ENCODE data around the gene QRFP.
A peak's percentile ranks its signal among the peaks of the same experiment; 100 is the strongest.

Gene QRFP

GRCh38 chr9:130871395-130872062 lies 25.1 kb downstream of the QRFP start:
- TF ChIP-seq TCF12 (IDR thresholded peaks at IDR 0.05; ENCODE audit: low read depth) = no peak
- TF ChIP-seq CEBPB (IDR thresholded peaks at IDR 0.05) = no peak
- no peak for TF ChIP-seq MAX (IDR thresholded peaks at IDR 0.05)
- no peak for TF ChIP-seq TEAD4 (IDR thresholded peaks at IDR 0.05)
- no peak for TF ChIP-seq EGR1 (IDR thresholded peaks at IDR 0.05)
- TF ChIP-seq ZBTB7A (IDR thresholded peaks at IDR 0.05; ENCODE audit: low read depth) = no peak
- no peak for TF ChIP-seq YY1 (IDR thresholded peaks at IDR 0.05; ENCODE audit: low read depth)
- TF ChIP-seq CREB1 (IDR thresholded peaks at IDR 0.05; ENCODE audit: low read depth) = no peak
- no peak for TF ChIP-seq RAD21 (IDR thresholded peaks at IDR 0.05; ENCODE audit: low read depth)

GRCh38 chr9:130870491-130871381 lies 25.9 kb downstream of the QRFP start:
- TF ChIP-seq TCF12 (IDR thresholded peaks at IDR 0.05; ENCODE audit: low read depth) (peak; percentile 25; the same call in 1 of the 2 replicates), EGR1 (IDR thresholded peaks at IDR 0.05) (no peak), CREB1 (IDR thresholded peaks at IDR 0.05; ENCODE audit: low read depth) (no peak), FOXM1 (IDR thresholded peaks at IDR 0.05; ENCODE audit: borderline replicate concordance, low read depth) (no peak), TEAD4 (IDR thresholded peaks at IDR 0.05) (peak; percentile 9; the same call in 1 of the 2 replicates), EP300 (IDR thresholded peaks at IDR 0.05; ENCODE audit: borderline replicate concordance) (no peak; the same call in 1 of the 2 replicates), YY1 (IDR thresholded peaks at IDR 0.05; ENCODE audit: low read depth) (no peak), MAX (IDR thresholded peaks at IDR 0.05) (peak; percentile 30; the same call in 1 of the 2 replicates), NFIC (IDR thresholded peaks at IDR 0.05) (peak; percentile 66), USF1 (IDR thresholded peaks at IDR 0.05) (no peak)

DNA sequence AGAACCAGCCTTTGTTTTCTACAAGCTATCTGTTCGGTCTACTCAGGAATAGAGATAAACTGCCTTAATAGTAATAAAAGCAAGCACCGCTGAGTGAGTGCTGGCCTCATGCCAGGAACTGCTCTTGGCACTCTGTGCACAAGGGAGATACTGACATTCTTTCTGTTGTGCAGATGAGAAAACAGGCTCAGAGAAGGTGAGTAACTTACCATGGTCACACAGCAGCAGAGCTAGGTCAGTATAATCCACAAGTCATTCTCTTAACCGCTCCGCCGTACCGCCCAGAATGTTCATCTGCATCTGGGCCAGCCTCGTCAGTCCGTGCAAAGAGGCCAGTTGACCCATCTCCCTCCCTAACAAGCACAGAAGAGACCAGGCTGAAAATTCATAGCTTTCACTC lies 27.4 kb downstream of the QRFP start:
- TF ChIP-seq MAX (IDR thresholded peaks at IDR 0.05) = no peak
- TF ChIP-seq EGR1 (IDR thresholded peaks at IDR 0.05) = no peak
- no peak for TF ChIP-seq CREB1 (IDR thresholded peaks at IDR 0.05; ENCODE audit: low read depth)
- TF ChIP-seq REST (IDR thresholded peaks at IDR 0.05; ENCODE audit: low read depth) = no peak
- TF ChIP-seq FOXM1 (IDR thresholded peaks at IDR 0.05; ENCODE audit: borderline replicate concordance, low read depth) = no peak
- TF ChIP-seq TEAD4 (IDR thresholded peaks at IDR 0.05) = no peak
- peak; percentile 59 for TF ChIP-seq NFIC (IDR thresholded peaks at IDR 0.05)

GRCh38 chr9:130868230-130868629 lies 28.4 kb downstream of the QRFP start:
- no peak for TF ChIP-seq RAD21 (IDR thresholded peaks at IDR 0.05; ENCODE audit: low read depth)
- TF ChIP-seq USF1 (IDR thresholded peaks at IDR 0.05) = no peak
- TF ChIP-seq FOXM1 (IDR thresholded peaks at IDR 0.05; ENCODE audit: borderline replicate concordance, low read depth) = no peak
- TF ChIP-seq REST (IDR thresholded peaks at IDR 0.05; ENCODE audit: low read depth) = no peak
- TF ChIP-seq CEBPB (IDR thresholded peaks at IDR 0.05) = no peak
- no peak for TF ChIP-seq ZBTB7A (IDR thresholded peaks at IDR 0.05; ENCODE audit: low read depth)
- no peak for TF ChIP-seq TAF1 (IDR thresholded peaks at IDR 0.05; ENCODE audit: low read depth)
- no peak for TF ChIP-seq MAX (IDR thresholded peaks at IDR 0.05)
- TF ChIP-seq EP300 (IDR thresholded peaks at IDR 0.05; ENCODE audit: borderline replicate concordance) = no peak
- TF ChIP-seq TEAD4 (IDR thresholded peaks at IDR 0.05) = no peak
- no peak for TF ChIP-seq YY1 (IDR thresholded peaks at IDR 0.05; ENCODE audit: low read depth)
- TF ChIP-seq EGR1 (IDR thresholded peaks at IDR 0.05) = no peak
- no peak for TF ChIP-seq CREB1 (IDR thresholded peaks at IDR 0.05; ENCODE audit: low read depth)
- TF ChIP-seq TCF12 (IDR thresholded peaks at IDR 0.05; ENCODE audit: low read depth) = no peak
- no peak for TF ChIP-seq NFIC (IDR thresholded peaks at IDR 0.05)

GRCh38 chr9:130867556-130867955 lies 29.1 kb downstream of the QRFP start:
- TF ChIP-seq MAX (IDR thresholded peaks at IDR 0.05) = no peak
